ENCODE results near the gene CDK5.
A peak's percentile ranks its signal among the peaks of the same experiment; 100 is the strongest.
"Not testable (repeated sequence)": the region's sequence is repeated elsewhere in the genome, so short reads cannot be mapped to it uniquely, and the experiment has no call there.

Gene CDK5

GRCh38 chr7:151056666-151057505, 811 bp downstream of the CDK5 start:
- DNase-seq (ENCODE audit: low read depth) = no peak

- DNase-seq (ENCODE audit: low read depth) = no peak
These were observed 1.4 kb downstream of the CDK5 start for GRCh38 chr7:151056283-151056665.

- DNase-seq (ENCODE audit: low read depth) = no peak
These were observed 3.9 kb downstream of the CDK5 start for GRCh38 chr7:151053751-151054150.

- DNase-seq (ENCODE audit: low read depth) = no peak
These were observed 4.6 kb downstream of the CDK5 start for GRCh38 chr7:151053096-151053495.

- peak; percentile 29 for DNase-seq (ENCODE audit: low read depth)
These were observed 6.6 kb downstream of the CDK5 start for GRCh38 chr7:151051108-151051507.

GRCh38 chr7:151048911-151049463, 8.7 kb downstream of the CDK5 start:
- DNase-seq (ENCODE audit: low read depth) = no peak

- no peak for DNase-seq (ENCODE audit: low read depth)
These were observed 9.5 kb downstream of the CDK5 start, which contains the start of gene ASIC3 for GRCh38 chr7:151047976-151048815. Gene ASIC3 (plus strand): TSS chr7:151048531. CDS start chr7:151048886, 355 bp downstream.

- no peak for DNase-seq (ENCODE audit: low read depth)
These were observed 10.8 kb downstream of the CDK5 start for GRCh38 chr7:151046603-151047573.

GRCh38 chr7:151045967-151046366, 11.7 kb downstream of the CDK5 start:
- no peak for DNase-seq (ENCODE audit: low read depth)

GRCh38 chr7:151045262-151045661, 12.4 kb downstream of the CDK5 start:
- DNase-seq (ENCODE audit: low read depth) = no peak

- no peak for DNase-seq (ENCODE audit: low read depth)
These were observed 13.7 kb downstream of the CDK5 start for GRCh38 chr7:151043959-151044358.

GRCh38 chr7:151043449-151043848, 14.2 kb downstream of the CDK5 start:
- not testable (repeated sequence) for DNase-seq (ENCODE audit: low read depth)

GRCh38 chr7:151040616-151041375, 16.9 kb downstream of the CDK5 start:
- DNase-seq (ENCODE audit: low read depth) = no peak

- no peak for DNase-seq (ENCODE audit: low read depth)
These were observed 17.7 kb downstream of the CDK5 start for GRCh38 chr7:151039850-151040548.

GRCh38 chr7:151038951-151039849, 18.5 kb downstream of the CDK5 start:
- DNase-seq (ENCODE audit: low read depth) = peak; percentile 21

- no peak for DNase-seq (ENCODE audit: low read depth)
These were observed 21.8 kb downstream of the CDK5 start for GRCh38 chr7:151035902-151036301.

- DNase-seq (ENCODE audit: low read depth) = no peak
These were observed 22.5 kb downstream of the CDK5 start for GRCh38 chr7:151035026-151035717.

GRCh38 chr7:151034312-151035025, 23.2 kb downstream of the CDK5 start:
- no peak for DNase-seq (ENCODE audit: low read depth)
